ENCODE measurements around the gene ITPRID2. TPM values are rescaled to one million over a fixed set of nuclear protein-coding genes. Genes with fewer than 3 reads are reported as not detected.

ITPRID2 gene
- polyA plus RNA-seq, 1 donor (not counting 4 experiments of a cell fraction or from before 2014, with no cell fraction given), result 146 TPM

DNA sequence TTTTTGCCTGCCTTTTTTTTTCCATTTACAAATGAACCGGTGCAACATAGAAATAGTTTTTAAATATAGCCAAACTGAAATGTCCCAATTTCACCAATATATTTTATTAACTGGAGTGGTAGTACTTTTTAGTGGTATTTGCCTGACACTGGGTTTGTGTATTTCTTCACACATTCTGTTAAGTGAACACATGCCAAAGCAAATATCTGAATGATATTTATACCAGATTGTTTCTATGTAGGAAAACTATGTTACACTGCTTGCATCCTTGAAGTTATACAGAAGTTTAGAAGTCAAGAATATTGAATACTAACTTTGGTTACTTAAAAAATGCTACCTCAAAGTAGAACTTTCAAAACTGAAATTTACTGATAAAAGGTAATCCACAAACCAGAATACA is 19.4 kb upstream of the ITPRID2 start:
- no peak for TF ChIP-seq EZH2 (IDR thresholded peaks at IDR 0.05; ENCODE audit: low read length)
- TF ChIP-seq, protein P1, sequence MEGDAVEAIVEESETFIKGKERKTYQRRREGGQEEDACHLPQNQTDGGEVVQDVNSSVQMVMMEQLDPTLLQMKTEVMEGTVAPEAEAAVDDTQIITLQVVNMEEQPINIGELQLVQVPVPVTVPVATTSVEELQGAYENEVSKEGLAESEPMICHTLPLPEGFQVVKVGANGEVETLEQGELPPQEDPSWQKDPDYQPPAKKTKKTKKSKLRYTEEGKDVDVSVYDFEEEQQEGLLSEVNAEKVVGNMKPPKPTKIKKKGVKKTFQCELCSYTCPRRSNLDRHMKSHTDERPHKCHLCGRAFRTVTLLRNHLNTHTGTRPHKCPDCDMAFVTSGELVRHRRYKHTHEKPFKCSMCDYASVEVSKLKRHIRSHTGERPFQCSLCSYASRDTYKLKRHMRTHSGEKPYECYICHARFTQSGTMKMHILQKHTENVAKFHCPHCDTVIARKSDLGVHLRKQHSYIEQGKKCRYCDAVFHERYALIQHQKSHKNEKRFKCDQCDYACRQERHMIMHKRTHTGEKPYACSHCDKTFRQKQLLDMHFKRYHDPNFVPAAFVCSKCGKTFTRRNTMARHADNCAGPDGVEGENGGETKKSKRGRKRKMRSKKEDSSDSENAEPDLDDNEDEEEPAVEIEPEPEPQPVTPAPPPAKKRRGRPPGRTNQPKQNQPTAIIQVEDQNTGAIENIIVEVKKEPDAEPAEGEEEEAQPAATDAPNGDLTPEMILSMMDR (optimal IDR thresholded peaks at IDR 0.05 in 1 of 3, IDR thresholded peaks at IDR 0.05 in 1 of 3, conservative IDR thresholded peaks at IDR 0.05 in 1 of 3; ENCODE audit: extremely low read depth in 1 of 3, insufficient read depth in 2 of 3, low read length in 3 of 3), result no peak
- H3K27ac ChIP-seq (ENCODE audit: control insufficient read depth, insufficient read depth, low read length), result no peak overlapping the region
- dilution Hi-C loops (cut with MboI; ENCODE audit: extremely low pct_ligation_motif_present, low sequenced_read_pairs), result no loop called here
- no peaks in the 10 kb centered on the region for H3K9me1 ChIP-seq (ENCODE audit: control insufficient read depth, extremely low read depth, insufficient read depth, low read length)
- H3K4me1 ChIP-seq (ENCODE audit: control insufficient read depth, extremely low read depth, insufficient read depth, low read length), result peaks cover 12% of the 10 kb centered on the region
- FAIRE-seq, result no peak
- H3K9ac ChIP-seq (ENCODE audit: control insufficient read depth, extremely low read depth, insufficient read depth, low read length), result no peak overlapping the region
- H3K79me2 ChIP-seq (ENCODE audit: control insufficient read depth, insufficient read depth, low read length), result no peaks in the 10 kb centered on the region
- H3K36me3 ChIP-seq (ENCODE audit: control insufficient read depth in 2 of 2, extremely low read depth in 1 of 2, insufficient read depth in 2 of 2, low read length in 2 of 2), result no peaks in the 10 kb centered on the region
- no peak overlapping the region for H3K4me2 ChIP-seq (ENCODE audit: control insufficient read depth, extremely low read depth, insufficient read depth, low read depth, low read length)
- H3K4me3 ChIP-seq (ENCODE audit: control insufficient read depth in 2 of 3, extremely low read depth in 1 of 3, insufficient read depth in 2 of 3, low read depth in 1 of 3, low read length in 3 of 3), result no peak overlapping the region
- no peaks in the 10 kb centered on the region for H3K27me3 ChIP-seq (ENCODE audit: control insufficient read depth, extremely low read depth, insufficient read depth, low read length)
- no peaks in the 10 kb centered on the region for H3K9me3 ChIP-seq (ENCODE audit: control insufficient read depth, low read depth, low read length)
- no peak overlapping the region for H2AFZ ChIP-seq (ENCODE audit: control insufficient read depth, low read length)
- no peak for DNase-seq (ENCODE audit: low read depth, low spot score)
- no peaks in the 10 kb centered on the region for H4K20me1 ChIP-seq (ENCODE audit: control insufficient read depth, extremely low read depth, insufficient read depth, low read length)

DNA sequence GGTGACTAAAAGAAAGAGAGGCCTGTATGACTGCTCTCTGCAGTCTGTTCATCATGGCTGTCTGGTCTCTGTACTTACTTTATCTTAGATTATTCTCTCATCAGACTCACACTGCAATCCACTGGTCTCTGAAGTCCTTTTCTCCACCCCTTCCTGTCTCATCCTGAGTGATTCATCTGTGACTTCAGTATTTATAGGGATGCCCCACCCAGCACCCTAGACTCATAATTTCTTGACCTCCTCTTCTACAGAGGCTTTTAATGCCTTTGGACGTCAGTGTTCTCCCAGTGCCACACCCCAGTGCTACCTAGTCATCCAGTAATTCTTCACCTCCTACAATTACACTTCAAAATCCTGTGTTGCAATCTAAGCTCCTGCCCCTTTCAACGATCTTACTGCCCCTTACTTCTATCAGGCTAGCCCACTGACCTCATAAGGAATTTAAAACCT is 14.9 kb upstream of the ITPRID2 start:
- H3K27me3 ChIP-seq (ENCODE audit: control insufficient read depth, extremely low read depth, insufficient read depth, low read length), result no peaks in the 10 kb centered on the region
- TF ChIP-seq EZH2 (IDR thresholded peaks at IDR 0.05; ENCODE audit: low read length), result no peak
- H3K4me3 ChIP-seq (ENCODE audit: control insufficient read depth in 2 of 3, extremely low read depth in 1 of 3, insufficient read depth in 2 of 3, low read depth in 1 of 3, low read length in 3 of 3), result no peak overlapping the region
- peak; percentile 81 for DNase-seq (ENCODE audit: low read depth, low spot score)
- H3K27ac ChIP-seq (ENCODE audit: control insufficient read depth, insufficient read depth, low read length), result peak overlapping the region; percentile 80
- no peaks in the 10 kb centered on the region for H3K9me3 ChIP-seq (ENCODE audit: control insufficient read depth, low read depth, low read length)
- peak overlapping the region; percentile 40 for H3K9ac ChIP-seq (ENCODE audit: control insufficient read depth, extremely low read depth, insufficient read depth, low read length)
- peak overlapping the region; percentile 50 for H3K4me2 ChIP-seq (ENCODE audit: control insufficient read depth, extremely low read depth, insufficient read depth, low read depth, low read length)
- H2AFZ ChIP-seq (ENCODE audit: control insufficient read depth, low read length), result peak overlapping the region; percentile 76
- no peaks in the 10 kb centered on the region for H3K9me1 ChIP-seq (ENCODE audit: control insufficient read depth, extremely low read depth, insufficient read depth, low read length)
- H3K36me3 ChIP-seq (ENCODE audit: control insufficient read depth in 2 of 2, extremely low read depth in 1 of 2, insufficient read depth in 2 of 2, low read length in 2 of 2), result no peaks in the 10 kb centered on the region
- H3K4me1 ChIP-seq (ENCODE audit: control insufficient read depth, extremely low read depth, insufficient read depth, low read length), result peaks cover 15% of the 10 kb centered on the region
- H4K20me1 ChIP-seq (ENCODE audit: control insufficient read depth, extremely low read depth, insufficient read depth, low read length), result no peaks in the 10 kb centered on the region
- peak; percentile 77 for FAIRE-seq
- dilution Hi-C loops (cut with MboI; ENCODE audit: extremely low pct_ligation_motif_present, low sequenced_read_pairs), result no loop called here
- H3K79me2 ChIP-seq (ENCODE audit: control insufficient read depth, insufficient read depth, low read length), result no peaks in the 10 kb centered on the region

DNA sequence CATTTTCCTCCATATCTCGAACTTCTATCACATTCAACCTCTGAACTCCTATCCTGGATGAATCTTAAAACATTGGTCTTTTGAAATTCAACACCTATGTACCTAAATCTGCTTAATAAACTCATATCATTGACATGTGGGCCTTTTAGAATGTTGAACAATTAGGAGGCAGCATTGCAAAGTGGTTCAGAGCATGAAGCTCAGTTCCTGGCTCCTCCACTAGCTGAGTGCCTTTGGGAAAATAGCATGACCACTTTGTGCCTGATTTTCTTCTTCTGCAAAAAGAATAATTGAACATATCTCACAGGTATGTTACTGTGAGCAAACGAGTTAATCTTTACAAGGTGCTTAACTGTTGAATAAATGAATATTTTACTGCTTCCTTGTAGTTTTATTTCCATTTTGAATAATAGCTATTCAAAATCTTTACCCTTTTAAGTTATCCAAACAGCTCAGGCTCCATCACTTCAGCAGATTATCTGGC is 14.3 kb upstream of the ITPRID2 start:
- Histone ChIP-seq H3K9ac (ENCODE audit: control insufficient read depth, extremely low read depth, insufficient read depth, low read length) (peak overlapping the region; percentile 40), H3K4me1 (ENCODE audit: control insufficient read depth, extremely low read depth, insufficient read depth, low read length) (peaks cover 15% of the 10 kb centered on the region), H3K9me1 (ENCODE audit: control insufficient read depth, extremely low read depth, insufficient read depth, low read length) (no peaks in the 10 kb centered on the region), H3K36me3 (ENCODE audit: control insufficient read depth in 2 of 2, extremely low read depth in 1 of 2, insufficient read depth in 2 of 2, low read length in 2 of 2) (no peaks in the 10 kb centered on the region), H3K27ac (ENCODE audit: control insufficient read depth, insufficient read depth, low read length) (peak overlapping the region; percentile 80), H3K79me2 (ENCODE audit: control insufficient read depth, insufficient read depth, low read length) (no peaks in the 10 kb centered on the region), H3K27me3 (ENCODE audit: control insufficient read depth, extremely low read depth, insufficient read depth, low read length) (no peaks in the 10 kb centered on the region), H3K4me2 (ENCODE audit: control insufficient read depth, extremely low read depth, insufficient read depth, low read depth, low read length) (peak overlapping the region; percentile 50), H4K20me1 (ENCODE audit: control insufficient read depth, extremely low read depth, insufficient read depth, low read length) (no peaks in the 10 kb centered on the region), H3K4me3 (ENCODE audit: control insufficient read depth in 2 of 3, extremely low read depth in 1 of 3, insufficient read depth in 2 of 3, low read depth in 1 of 3, low read length in 3 of 3) (no peak overlapping the region), H3K9me3 (ENCODE audit: control insufficient read depth, low read depth, low read length) (no peaks in the 10 kb centered on the region), H2AFZ (ENCODE audit: control insufficient read depth, low read length) (peak overlapping the region; percentile 76)
- TF ChIP-seq EZH2 (IDR thresholded peaks at IDR 0.05; ENCODE audit: low read length), result no peak
- TF ChIP-seq, protein P1 (optimal IDR thresholded peaks at IDR 0.05 in 1 of 3, IDR thresholded peaks at IDR 0.05 in 1 of 3, conservative IDR thresholded peaks at IDR 0.05 in 1 of 3; ENCODE audit: extremely low read depth in 1 of 3, insufficient read depth in 2 of 3, low read length in 3 of 3), result peak in 1 of 3 experiments; percentile 12
- DNase-seq (ENCODE audit: low read depth, low spot score) (no peak), FAIRE-seq (peak; percentile 5)
- dilution Hi-C loops (cut with MboI; ENCODE audit: extremely low pct_ligation_motif_present, low sequenced_read_pairs), result no loop called here

Data from keratinocyte (primary cell).